ENCODE measurements around the gene PHC2. TPM values are rescaled to one million over a fixed set of nuclear protein-coding genes. Genes with fewer than 3 reads are reported as not detected.

PHC2 gene
- total RNA-seq, 2 experiments from 2014 or later, result 37.7 to 39.5 TPM

GRCh38 chr1:33392206-33392605, 38.7 kb downstream of the PHC2 start:
- Histone ChIP-seq H3K27ac (ENCODE audit: low read depth in 1 of 2, low read length in 2 of 2) (no peak overlapping the region), H3K36me3 (ENCODE audit: insufficient read depth, low read length) (no peaks in the 10 kb centered on the region), H3K27me3 (ENCODE audit: control insufficient read depth in 1 of 2, insufficient read depth in 2 of 2, low read length in 2 of 2) (no peaks in the 10 kb centered on the region), H3K4me3 (ENCODE audit: low read length) (no peak overlapping the region), H3K4me1 (ENCODE audit: insufficient read depth, low read length) (peaks cover 6% of the 10 kb centered on the region), H3K9me3 (ENCODE audit: control insufficient read depth in 1 of 2, insufficient read depth in 1 of 2, low read length in 2 of 2) (no peaks in the 10 kb centered on the region)
- no peak for ATAC-seq (ENCODE audit: poor library complexity)
- no peaks in the 10 kb centered on the region for H3K36me3 Mint-ChIP-seq (ENCODE audit: low read depth)
- no peak for DNase-seq
- intact Hi-C loops (cut with DNase I, micrococcal nuclease), result no loop called here
- peaks cover 11% of the 10 kb centered on the region for H3K27me3 Mint-ChIP-seq
- H3K27ac Mint-ChIP-seq, result no peak overlapping the region
- H3K4me1 Mint-ChIP-seq (ENCODE audit: low read depth), result peaks cover 7% of the 10 kb centered on the region
- H3K9me3 Mint-ChIP-seq, result no peaks in the 10 kb centered on the region
- no peak for TF ChIP-seq CTCF (IDR thresholded peaks at IDR 0.05)
- ChIA-PET POLR2A (no interaction called here), CTCF (no interaction called here)
- no peak overlapping the region for H3K4me3 Mint-ChIP-seq

GRCh38 chr1:33391343-33392078, 39.4 kb downstream of the PHC2 start:
- H3K4me3 ChIP-seq (ENCODE audit: low read length), result no peak overlapping the region
- Mint-ChIP-seq H3K36me3 (ENCODE audit: low read depth) (no peaks in the 10 kb centered on the region), H3K27ac (no peak overlapping the region), H3K4me1 (ENCODE audit: low read depth) (peaks cover 2% of the 10 kb centered on the region), H3K4me3 (no peak overlapping the region), H3K9me3 (no peaks in the 10 kb centered on the region), H3K27me3 (peaks cover 11% of the 10 kb centered on the region)
- ChIA-PET CTCF (no interaction called here), POLR2A (interaction anchor here (0.6 kb wide), 1 partner anchor 1126 kb away, joined by 3 read pairs; no protein-coding TSS in a partner anchor)
- no peak for DNase-seq
- H3K27me3 ChIP-seq (ENCODE audit: control insufficient read depth in 1 of 2, insufficient read depth in 2 of 2, low read length in 2 of 2), result no peaks in the 10 kb centered on the region
- ATAC-seq (ENCODE audit: poor library complexity), result no peak
- H3K27ac ChIP-seq (ENCODE audit: low read depth in 1 of 2, low read length in 2 of 2), result no peak overlapping the region
- no peaks in the 10 kb centered on the region for H3K9me3 ChIP-seq (ENCODE audit: control insufficient read depth in 1 of 2, insufficient read depth in 1 of 2, low read length in 2 of 2)
- no peak for TF ChIP-seq CTCF (IDR thresholded peaks at IDR 0.05)
- intact Hi-C loops (cut with DNase I, micrococcal nuclease), result no loop called here
- H3K4me1 ChIP-seq (ENCODE audit: insufficient read depth, low read length), result peaks cover under 1% of the 10 kb centered on the region
- H3K36me3 ChIP-seq (ENCODE audit: insufficient read depth, low read length), result no peaks in the 10 kb centered on the region

- no peak overlapping the region for H3K4me3 ChIP-seq (ENCODE audit: low read length)
- Mint-ChIP-seq H3K9me3 (no peaks in the 10 kb centered on the region), H3K36me3 (ENCODE audit: low read depth) (no peaks in the 10 kb centered on the region), H3K27me3 (peaks cover 11% of the 10 kb centered on the region), H3K4me1 (ENCODE audit: low read depth) (no peaks in the 10 kb centered on the region), H3K4me3 (no peak overlapping the region), H3K27ac (no peak overlapping the region)
- H3K27ac ChIP-seq (ENCODE audit: low read depth in 1 of 2, low read length in 2 of 2), result no peak overlapping the region
- H3K27me3 ChIP-seq (ENCODE audit: control insufficient read depth in 1 of 2, insufficient read depth in 2 of 2, low read length in 2 of 2), result no peaks in the 10 kb centered on the region
- no peaks in the 10 kb centered on the region for H3K4me1 ChIP-seq (ENCODE audit: insufficient read depth, low read length)
- no peak for TF ChIP-seq CTCF (IDR thresholded peaks at IDR 0.05)
- CTCF ChIA-PET, result no interaction called here
- intact Hi-C loops (cut with DNase I, micrococcal nuclease), result no loop called here
- POLR2A ChIA-PET, result interaction anchor here (0.6 kb wide), 1 partner anchor 1127 kb away, joined by 3 read pairs; no protein-coding TSS in a partner anchor
- DNase-seq (no peak), ATAC-seq (ENCODE audit: poor library complexity) (no peak)
- no peaks in the 10 kb centered on the region for H3K9me3 ChIP-seq (ENCODE audit: control insufficient read depth in 1 of 2, insufficient read depth in 1 of 2, low read length in 2 of 2)
- H3K36me3 ChIP-seq (ENCODE audit: insufficient read depth, low read length), result no peaks in the 10 kb centered on the region
Observed at GRCh38 chr1:33390542-33390941, 40.4 kb downstream of the PHC2 start.

Data from CD4-positive, alpha-beta T cell (primary cell).